Nucleus accumbens (tissue), 56 donors: ENCODE results near the gene CALR3.
A peak's percentile ranks its signal among the peaks of the same experiment; 100 is the strongest.

Experiments
- DNase-seq, 56 donors: peaks; one replicate each; lab custom pipeline; 2025; lab: John Stamatoyannopoulos, UW

CALR3 gene

DNA sequence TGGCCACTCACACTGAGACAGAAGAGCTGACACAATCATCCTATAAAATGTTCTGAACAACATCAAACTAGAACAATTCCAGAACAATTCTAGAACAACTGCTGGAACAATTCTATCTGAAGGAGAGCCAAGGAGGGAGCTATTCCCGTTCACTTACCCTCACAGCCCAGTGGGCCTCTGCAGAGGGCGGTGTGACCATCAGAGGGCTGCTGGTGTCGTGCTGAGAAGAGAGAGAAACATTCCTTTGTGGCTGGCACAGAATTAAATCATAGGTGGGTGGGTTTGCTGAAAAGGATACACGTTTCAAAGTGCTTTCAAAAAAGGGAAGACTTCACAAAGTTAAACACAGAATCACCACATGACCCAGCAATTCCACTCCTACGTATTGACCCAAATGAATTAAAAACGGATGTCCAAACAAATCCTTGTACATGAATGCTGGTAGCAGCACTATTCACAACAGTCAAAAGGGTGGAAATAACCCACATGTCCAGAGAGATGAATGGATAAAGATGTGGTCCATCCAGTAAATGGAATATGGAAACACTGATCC, 59.1 kb downstream of the CALR3 start:
- DNase-seq = no peak

DNA sequence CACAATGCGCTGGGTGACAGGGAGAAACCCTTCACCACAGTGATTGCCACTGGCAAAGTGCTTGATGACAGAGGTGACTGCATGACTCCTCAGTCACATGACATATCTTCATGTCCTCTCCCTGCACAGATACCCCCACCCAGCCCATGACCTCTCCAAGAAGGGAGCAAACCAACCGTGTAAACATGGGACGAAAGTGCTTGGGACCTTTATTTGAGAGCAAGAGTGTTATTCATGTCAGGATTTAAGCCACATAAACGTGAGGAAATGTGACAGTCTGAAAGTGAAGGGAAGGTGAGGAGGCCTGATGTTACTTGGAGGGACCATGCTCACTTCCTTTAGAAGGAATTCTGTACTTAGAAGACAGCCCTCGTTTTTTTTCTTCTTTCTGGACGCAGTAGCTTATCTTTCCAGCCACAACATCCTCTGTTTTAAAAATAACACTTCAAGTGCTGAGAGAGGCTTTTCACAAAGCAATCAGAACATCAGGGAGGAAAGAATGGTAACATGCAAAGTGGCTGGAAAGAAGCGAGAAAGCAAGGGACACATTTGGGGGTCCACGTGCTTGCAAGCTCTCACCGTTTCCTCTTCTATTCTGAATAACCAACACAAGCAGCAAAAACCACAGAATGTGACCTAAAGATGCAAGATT, 59.8 kb downstream of the CALR3 start:
- DNase-seq = peak in 4 of 56 donors; percentile 4 to 22 (median 12)

DNA sequence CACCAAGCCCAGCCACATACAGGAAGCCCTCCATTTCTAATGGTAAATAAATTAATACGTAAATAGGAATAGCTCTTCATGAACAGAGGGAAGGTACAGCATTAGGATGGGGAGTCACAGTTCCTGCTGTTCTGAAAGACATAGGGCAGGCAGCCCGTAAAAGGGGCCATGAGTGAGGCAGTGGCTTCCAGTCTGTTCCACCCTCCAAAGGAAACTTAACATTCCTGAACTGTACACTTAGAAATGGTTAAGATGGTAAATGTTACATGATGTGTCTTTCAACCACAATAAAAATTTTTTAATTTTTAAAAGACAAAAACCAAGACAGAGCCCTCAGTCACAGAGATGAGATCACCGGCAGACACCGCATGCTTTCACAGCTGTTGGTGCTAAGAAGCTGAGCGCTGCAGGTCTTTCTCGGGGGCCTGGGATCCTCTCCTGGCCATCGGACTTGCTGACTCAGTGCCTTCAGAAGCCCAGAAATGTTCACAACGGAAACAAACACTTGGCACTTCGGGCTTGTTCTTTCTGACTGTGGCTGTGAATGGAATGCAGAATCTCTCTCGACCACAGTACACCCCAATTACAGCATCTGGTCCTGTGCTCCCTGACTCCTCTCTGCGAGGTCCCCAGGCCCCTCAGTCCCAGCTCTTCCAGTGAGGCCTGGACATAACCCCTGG, 60.6 kb downstream of the CALR3 start:
- peak in 37 of 56 donors; percentile 5 to 67 (median 22) for DNase-seq

DNA sequence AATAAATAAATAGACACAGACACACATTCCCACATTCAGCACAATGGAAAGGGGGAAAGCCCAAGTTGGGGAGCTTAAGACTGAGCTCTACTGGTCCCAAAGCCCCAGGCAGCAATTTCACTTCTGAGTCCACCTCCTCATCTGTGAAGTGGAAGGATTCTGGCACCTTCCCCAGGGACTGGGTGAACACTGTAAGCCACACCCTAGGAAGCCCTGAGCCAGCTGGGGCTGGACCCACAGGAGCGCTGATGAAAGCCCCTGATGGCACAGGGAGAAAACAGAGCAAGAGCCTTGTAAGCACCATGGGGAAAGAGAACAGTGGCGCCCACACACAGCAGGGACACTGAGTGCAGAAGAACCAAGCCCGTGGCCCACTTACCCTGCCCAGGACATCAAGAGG, 62.0 kb downstream of the CALR3 start:
- DNase-seq = no peak

DNA sequence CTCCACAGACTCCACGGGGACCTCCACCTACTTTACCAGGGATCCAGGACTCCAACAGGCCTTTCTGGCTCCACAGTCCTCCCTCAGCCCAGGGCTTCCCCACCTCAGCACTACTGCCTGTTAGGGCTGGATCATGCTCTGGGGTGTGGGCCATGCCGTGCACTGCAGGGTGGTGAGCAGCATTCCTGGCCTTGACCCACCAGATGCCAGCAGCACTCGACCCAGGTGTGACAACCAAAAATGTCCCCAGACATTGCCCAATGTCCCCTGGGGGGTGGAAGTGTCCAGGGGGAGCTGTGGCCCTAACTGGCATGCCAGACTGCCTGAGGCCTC, 66.2 kb downstream of the CALR3 start:
- no peak for DNase-seq

DNA sequence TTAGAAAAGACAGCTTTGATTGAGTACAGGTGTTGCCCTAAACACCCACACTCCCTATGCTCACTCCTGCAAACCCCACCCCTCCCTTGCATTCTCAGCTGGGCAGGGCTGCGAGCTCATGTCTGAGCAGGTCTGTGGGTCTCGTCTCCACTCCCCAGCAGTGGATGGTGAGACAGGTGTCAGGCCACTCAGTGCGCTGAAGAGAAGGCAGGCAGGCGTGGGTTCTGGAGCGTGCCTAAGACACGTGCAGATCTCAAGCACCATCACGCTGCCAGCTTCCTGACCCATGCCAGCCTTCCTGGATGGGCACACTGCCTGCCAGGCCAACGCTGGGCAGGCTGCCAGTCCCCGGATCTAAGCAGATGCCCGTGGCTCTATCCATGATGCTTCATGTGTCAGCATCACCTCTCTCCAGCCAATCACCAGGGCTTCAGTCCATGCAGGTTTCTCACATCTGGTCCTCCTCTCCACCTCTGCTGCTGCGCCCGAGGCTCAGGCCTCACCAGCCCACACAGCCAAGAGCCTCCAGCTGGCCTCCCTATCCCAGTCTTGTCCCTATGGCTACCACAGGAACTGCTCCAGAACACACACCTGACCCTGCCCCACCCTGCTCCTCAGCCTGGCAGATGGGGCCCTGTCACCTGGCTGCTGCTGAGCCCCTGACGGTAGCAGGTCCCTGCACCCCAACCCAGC, 66.8 kb downstream of the CALR3 start:
- DNase-seq = peak in 30 of 56 donors; percentile 3 to 61 (median 24)
